ENCODE data around the gene ZNRF3.
"Not testable (repeated sequence)": the region's sequence is repeated elsewhere in the genome, so short reads cannot be mapped to it uniquely, and the experiment has no call there.

ZNRF3 gene

DNA sequence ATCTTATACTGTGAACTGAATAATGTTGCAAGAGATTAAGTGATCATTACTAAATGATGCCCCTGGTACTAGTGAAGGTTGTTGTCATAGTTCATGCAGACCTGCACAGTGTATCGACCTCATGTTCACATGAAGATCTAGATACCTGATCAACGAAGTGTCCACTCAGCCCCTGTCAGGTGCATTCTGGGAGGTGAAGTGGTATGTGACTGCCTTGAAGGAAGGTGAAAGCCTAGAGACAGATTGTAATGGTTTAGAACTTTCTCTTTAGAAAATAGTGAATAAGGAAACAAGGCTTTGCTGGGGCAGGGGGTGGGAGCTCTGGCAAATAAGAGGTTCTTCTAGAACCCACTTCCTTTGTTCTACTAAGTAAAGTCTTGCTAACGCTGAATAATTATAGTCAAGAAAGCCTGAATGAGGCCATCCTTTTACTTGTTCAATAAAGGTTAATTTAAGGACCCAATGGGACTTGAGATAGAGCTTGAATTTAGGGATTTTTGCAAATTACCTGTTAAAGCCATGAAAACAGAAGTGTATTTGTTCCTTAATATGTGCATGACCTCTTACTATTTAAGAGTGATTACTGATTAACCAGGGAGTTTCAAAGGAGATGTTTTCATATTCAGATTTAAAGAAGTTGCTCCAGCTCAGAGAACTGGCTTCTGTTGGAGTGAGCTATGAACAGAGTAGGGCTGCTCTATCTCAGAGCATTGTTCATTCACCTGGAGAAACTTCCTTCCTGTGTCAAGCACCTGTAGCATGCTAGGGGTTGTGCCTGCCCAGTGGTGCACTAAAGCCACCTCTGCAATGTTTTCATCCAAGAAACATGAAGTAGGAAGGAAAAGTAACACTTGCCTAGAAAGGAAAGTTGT lies 132.9 kb downstream of the ZNRF3 start:
- no peak for DNase-seq

DNA sequence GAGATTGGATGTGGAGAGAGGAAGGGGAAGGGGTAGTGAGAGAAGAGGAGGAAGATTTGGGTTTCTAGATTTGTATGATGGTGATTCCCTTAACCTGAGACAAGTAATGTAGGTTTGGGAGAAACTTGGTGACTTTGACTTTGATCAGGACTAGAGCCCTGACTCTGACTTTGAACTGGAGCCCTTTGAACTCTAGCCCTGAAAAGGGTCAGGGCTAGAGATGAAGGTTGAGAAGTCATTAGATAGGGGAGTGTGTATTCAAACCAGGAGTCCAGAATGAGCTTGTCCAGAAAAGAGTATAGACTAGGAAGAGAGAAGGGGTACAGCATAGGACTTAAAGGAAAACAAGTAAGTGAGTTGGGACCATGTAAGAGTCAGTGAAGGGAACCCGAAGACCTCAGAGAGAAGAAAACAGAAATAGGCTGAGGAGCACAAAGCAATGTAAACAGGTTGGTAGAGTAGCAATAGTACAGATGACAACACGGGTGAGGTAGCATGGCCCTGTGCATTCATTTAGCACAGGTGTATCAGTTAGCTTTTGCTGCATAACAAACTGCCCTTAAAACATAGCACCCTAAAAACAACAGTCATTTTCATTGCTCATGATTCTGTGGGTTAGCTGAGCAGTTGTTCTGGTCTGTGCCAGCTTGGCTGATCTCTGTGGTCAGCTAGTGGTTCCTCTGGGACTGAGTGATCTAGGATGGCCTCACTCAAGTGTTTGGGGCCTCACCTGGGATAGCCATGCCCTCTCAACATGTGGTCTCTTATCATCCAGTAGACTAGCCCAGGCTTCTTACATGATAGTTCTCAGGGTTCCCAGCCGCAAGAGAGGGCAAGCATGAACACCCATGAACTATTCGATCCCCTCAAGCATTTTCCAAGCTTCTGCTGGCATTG lies 135.2 kb downstream of the ZNRF3 start:
- DNase-seq = no peak

DNA sequence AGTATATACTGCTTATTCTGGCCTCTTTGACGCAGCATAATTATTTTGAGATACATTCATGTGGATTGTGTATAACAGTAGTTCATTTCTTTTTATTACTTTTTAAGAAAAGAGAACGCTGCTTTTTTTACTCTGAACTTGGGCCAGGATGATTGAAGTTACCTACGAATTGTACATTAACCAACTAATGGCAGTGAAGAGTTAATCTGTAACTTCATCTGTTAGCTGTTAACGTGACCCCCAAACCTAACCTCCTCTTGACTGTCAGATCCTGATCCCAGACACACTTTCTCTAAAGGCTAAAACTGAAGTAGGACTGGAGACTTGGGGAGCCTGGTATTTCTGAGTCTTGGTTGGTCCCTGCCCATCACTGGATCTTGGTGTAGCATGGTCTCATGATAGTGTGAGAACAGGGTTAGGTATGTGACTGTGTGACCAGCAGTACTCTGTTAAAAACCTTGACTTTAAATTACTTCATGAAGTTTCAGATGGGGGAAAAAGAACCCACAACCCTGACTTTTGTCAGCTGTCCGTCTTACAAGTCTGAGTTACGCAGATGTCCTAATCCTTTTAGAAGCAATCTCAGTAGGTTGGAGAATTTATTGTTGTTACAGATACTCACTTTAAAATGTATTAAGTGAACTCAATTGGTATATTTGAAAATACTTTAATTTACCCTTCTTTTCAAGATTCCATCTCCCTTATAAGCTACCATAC lies 138.9 kb downstream of the ZNRF3 start:
- no peak for DNase-seq

DNA sequence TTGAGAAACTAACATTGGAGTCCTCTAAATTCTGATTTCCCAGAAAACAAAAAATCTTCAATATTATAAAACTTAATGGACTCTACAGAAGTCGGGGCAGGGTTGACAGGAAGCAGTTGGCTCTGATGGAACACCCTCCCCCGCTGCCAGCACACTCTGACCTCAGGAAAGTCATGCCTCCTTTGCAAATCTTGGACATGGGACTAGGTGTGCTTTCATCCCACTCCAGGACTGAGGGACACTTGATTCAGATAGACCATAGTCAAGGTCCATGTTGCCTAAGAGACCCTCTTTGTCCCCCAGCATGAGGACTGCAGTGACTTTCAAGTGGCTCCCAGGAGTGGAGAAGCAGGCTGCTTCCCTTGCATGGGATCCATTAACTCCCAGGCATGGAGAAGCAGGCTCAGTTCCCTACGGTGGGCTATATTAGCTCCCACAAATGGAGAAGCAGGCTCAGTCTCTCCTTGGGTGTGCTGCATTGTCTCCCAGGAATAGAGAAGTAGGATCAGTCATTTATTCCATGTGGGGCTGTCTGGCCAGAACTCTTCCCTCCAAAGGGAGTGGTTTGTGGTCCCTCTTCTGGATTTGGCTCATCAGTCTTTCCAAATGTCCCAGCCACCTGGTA lies 139.9 kb downstream of the ZNRF3 start:
- DNase-seq = no peak

DNA sequence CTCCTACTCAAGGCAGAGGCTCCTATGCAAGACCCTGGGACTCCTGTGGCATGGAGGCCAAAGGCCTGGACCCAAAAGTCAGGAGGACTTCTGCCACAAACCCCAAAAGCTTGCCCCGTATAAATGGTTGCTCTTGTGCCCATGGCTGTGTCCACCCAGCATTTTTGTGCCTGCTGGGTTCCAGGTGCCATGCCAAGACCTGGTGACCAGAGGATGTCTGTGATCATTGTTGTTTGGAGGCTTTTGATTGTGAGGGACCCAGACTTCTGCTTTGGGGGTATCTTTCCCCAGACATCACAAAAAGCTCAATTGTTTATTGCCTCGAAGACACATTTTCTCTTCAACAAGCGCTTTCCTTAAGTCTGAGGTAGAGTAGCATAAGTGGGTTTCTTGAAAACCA lies 143.2 kb downstream of the ZNRF3 start:
- DNase-seq = no peak

DNA sequence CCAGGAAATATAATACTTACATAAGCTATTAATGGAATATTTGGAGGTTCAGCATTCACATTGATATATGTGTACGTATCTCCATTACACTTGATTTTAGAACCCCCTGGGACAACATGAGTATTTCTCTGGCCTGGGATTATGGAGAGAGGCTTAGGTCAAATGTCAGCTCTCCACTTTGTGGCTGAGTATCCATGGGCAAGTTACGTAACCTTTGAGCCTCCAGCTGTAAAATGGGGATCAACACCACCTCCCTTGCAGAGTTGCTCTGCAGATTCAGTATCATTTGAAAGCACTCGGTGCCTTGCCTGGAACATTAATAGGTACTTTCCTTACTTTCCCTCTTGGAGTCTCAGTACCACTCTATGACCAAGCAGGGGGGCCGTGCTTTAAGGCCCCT lies 145.1 kb downstream of the ZNRF3 start:
- no peak for DNase-seq

DNA sequence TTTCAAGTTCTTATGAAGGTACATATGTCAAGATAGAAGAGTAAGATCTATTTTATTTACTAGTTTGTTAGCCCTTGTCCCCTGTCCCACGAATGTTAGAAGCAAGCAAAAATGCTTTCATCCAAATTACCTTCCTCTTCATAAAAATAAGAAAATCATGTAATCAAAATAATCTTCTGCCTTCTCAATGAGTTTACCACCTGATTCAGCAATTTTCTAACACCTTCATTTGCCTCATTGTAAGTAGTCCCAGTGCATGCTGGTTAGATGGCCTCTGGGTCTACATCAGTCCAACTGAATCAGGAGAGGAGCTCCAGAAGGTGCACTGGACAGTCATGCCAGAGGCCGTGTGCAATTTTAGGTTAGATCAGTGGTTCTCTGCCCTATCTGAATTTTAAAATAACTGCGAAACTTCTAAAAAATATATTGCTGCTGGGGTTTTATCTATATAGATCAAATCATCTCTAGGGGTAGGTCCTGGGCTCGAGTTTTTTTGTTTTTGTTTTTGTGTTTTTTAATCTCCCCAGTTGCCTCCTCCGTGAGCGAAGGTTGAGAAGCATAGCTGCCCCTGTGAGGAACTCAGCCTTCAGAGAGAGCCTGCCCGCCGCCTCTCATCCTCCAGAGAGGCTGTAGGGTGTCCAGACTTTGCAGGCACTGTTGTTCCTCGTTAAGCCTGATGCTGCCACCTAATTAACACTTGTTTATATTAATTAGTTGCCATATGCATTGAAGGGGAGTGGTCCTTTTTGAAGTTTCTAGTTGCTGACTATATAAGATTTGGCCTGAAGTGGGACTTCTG lies 146.0 kb downstream of the ZNRF3 start:
- no peak for DNase-seq

DNA sequence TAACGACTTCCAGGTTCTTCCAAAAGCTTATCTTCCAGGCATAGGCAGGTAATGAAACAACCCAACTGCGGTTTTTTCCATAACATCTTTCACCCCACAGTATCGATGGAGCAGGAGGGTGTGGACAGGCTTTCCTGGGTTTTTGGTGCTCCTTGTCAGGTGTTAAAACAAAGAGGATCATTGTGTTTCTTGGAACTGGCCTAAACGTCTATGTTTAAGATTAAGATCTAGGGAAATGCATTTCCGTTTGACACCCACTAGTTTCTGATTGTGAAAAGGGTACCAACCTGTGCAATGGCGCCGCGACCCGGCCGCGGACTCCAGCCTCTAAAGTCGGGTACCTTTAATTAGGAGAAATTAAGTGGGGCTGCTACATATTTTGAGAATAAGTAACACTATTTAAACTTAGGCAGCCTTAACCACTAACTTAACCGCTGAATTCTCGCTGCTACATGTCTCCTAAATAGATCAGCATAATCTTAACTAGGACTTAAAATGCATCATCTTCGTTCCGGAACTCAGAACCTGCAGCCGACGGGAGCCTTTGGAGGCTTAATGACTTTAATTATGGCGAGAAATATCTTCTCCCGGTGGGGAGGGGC lies 146.7 kb downstream of the ZNRF3 start:
- peak; percentile 39 for DNase-seq

DNA sequence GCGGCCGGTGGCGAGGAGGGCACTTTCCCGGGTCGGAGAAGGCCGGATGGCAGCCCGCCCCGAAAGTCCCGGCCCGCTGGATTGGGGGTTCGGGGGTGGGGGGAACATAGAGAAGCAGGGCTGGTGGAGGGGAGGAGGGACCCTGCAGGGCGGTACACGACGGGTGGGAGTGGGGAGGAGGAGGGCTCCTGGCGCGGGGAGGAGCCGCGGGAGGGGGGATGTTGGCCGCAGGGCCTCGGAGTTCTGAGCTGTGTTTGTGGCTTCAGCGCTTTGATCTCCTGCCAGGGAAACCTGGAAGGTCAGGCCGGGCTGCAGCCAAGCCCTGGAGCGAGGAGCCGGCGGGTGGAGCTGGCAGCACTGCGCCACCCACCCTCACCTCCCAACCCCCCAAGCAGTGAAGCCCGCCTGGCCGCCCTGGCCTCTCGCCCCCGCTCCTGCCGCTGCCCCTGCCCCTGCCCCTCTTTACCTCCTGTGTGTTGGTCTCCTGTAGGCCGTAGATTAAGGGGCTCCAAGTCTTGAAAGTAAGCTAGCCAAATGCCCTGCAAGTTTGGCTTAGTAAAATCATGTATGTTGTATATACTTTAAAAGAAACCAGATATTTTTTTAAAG lies 147.3 kb downstream of the ZNRF3 start:
- peak; percentile 84 for DNase-seq

DNA sequence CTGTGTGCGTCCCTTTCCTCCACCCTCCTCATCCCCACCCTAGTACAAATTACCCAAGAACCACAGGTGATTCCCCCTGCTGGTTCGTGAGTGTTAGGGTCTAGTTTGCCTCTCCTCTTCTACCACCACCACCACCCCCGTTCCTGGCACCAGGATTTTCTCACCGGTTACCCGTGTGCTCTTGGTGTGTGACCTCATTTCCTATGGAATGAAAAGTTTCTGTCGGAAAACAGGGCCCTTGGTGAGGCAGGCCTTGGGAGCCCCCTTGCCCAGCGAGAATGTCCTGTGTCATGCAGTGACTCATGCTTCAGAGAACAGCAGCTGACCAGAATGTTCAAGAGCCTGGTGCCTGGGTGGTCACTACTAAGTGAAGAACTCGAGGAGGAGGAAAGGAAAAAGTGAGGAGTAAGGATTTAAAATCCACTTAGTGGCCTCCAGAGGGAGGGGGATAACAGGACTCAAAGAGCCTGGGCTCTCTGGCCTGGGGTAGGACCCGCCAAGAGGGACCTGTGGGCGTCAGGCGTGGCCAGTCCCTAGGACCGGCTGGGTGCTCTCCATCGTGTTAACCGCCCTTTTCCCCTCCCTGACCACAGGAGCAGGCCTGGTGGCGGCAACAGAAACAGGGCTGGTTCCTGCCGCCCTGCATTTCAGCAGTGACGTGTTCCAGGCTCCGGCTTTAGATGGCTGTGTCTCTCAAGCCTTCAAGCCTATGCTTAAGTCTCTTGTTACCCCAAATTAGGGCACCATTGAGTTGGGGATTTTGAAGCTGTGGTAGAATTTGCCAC lies 148.0 kb downstream of the ZNRF3 start:
- peak; percentile 99 for DNase-seq

DNA sequence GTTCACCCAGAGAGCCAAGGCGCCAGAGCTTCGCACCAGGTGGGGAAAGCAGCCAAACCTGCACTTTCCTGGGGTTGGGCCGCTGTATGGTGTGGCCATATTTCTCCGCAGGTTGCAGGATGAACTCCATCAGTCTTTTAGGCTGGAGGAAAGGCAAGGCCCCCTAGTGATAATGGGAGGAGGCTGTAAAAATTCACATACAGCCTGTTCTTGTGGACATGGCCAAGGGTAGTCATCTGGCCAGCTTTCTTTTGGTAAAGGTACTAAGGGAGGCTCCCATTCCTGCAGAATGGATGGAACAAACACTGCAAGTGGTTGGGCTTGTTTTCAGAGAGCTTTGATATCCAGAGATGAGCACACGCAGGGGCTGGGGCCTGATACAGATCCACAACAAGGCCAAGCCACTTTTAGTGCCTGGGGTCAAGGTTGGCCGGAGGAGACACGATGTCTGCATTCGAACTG lies 148.7 kb downstream of the ZNRF3 start:
- DNase-seq = peak; percentile 12

DNA sequence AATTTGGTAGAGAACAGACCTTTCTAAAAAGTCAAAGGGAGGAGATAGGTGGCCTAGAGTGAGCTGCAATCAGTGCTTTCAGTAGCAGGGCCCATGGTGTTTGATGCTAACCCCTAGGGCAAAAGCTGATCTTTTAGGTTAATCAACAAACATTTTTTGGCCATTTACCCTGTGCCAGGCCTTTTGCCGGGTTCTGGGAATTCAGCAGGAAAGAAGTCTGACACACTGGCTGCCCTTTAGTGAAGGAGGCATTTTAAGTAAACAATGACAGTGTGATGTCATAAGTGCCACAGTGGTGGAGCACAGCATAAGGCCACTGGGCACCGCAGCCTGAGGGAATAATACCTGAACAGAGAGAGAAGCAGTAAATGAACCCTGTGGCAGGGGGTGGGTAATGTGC lies 149.2 kb downstream of the ZNRF3 start:
- peak; percentile 47 for DNase-seq

DNA sequence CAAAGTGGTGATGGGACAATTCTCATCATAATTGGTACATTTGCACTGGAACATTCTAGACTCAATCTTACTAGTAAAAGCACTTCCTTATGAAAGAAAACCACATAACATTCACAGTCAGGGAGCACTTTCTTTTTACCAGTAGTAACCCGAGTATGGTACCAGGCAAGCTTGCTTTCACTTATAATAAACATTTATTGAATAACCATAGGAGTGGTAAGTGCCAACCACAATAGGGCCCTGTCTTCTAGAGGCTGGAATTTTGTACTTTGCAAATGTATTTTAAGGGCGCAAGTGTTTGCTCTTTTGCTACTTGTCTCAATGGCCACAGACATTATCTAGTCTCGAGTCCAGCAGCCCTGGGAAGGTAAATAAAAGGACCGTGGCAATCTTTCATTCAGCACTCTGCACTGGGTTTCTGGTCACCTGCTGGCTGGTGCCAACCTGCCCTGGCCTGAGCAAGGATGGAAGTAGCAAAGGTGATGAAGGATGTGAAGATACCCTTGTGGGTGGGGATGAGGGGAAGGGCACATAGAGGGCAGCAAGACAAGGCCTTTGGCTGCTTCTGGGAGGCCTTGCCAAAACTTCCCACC lies 154.1 kb downstream of the ZNRF3 start:
- no peak for DNase-seq

DNA sequence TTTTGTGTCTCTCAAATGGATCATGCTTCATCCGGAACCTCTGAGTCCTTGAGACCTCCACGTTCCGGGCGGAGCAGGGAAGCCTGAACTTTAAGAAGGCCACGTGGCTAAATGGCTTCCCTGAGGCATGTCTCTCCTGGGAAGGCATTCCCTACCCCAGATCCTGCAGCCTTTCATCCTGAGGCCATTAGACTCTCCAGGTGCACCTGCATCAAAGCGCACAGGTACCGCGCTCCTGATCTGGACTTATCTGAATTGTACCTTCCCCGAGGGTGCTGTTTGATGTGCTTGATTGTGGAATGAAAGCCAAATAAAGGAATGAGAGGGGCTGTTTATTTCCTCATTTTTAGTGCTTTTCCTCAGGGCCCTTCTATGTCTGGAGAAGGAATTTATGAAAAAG lies 155.8 kb downstream of the ZNRF3 start:
- DNase-seq = no peak

DNA sequence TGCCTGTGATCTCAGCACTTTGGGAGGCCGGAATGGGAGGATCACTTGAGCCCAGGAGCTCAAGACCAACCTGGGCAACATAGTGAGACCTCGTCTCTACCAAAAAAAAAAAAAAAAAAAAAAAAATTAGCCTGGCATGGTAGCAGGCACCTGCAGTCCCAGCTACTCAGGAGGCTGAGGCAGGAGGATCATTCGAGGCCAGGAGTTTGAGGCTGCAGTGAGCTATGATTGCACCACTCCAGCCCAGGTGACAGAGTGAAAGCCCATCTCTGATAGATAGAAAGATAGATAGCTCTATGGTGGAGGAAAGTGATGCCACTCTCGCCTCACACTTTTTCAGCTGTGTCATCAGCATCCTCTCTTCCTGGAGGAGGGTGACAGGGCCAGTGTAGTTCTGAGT lies 156.3 kb downstream of the ZNRF3 start:
- DNase-seq = not testable (repeated sequence)

DNA sequence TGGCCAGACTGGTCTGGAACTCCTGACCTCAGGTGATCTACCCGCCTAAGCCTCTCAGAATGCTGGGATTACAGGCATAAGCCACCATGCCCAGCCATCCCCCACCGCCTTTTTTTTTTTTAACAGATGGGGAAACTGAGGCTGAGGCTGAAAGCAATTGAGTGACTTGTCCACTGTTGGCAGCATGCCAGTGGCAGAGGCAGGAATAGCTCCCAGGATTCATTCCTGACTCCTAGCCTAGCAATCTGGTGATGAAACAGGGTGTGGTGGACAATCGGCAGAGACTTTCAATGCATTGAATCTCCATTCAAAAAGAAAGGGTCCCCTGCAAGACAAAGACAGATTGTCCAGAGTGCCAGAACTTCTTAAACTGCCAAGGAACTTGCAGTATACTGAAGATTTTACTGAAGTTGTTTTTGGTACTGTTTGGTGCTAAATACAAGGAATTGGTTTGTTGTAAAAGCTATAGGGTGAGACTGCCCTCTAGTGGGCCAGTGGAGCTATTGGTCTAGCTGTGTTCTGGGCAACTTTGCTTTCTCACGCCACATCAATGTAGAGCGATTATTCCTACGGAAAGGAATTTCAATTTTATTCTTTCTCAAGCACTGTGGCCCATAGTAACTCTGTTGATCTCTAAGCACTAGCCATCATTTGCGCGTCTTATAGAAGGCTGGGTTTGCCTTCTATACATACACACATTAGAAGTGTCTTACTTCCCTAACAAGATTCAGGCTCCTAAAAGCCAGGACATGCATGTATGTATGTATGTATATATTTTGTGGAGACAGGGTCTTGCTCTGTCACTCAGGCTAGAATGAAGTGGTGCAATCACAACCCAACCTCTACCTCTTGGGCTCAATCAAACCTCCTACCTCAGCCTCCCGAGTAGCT lies 157.3 kb downstream of the ZNRF3 start:
- peak; percentile 87 for DNase-seq

DNA sequence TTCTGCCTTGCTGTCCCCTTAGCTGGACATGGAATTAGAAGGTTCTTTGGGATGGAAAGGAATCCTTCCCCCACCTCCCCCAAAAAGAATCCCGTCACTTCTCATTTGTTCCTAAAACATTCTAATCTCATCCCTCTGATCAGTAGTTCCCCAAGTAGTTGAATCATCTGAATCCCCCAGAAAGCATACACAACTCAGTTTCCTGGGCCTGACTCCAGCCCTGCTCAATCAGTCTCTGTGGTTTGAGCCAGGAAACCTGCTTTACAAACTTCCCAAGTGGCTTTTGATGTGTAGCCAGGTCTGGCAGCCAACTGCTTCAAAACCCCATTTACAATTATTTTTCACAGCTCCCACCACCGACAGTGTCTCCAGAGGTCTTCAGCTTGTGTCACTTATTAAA lies 158.0 kb downstream of the ZNRF3 start:
- DNase-seq = peak; percentile 53

DNA sequence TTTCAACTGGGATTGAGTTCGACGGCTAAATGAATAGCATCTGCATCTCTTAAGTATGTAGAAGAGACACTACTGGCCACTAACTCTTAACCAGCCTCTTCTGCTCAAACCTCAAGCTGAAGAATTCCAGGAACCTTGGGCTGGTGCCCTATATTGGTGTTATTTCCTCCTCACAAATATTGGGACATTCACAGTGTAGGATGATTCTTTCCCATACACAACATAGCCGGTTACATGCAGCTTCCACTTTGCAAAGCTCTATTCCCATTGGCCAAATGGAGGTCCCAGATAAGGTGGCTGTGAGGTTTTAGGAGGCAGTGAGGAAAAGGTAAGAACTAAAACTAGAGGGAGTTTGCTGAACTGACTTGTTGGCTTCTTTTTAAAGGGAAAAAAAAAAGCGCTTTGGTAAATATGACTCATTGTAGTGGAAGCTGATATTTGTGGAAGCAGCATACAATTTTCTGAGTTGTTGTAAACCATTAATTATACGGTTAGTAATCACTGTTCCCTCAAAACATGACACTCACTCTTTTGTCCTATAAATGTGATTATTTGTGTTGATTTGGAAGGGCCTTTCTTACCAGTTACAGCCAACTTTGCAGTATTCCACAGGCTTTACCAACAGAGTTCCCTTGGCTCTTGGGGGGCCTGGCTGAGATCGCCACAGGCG lies 160.7 kb downstream of the ZNRF3 start:
- peak; percentile 63 for DNase-seq

Measured in EL (cell line).